CD8-positive, alpha-beta memory T cell (primary cell): Measurements from ENCODE around the gene RERG. TPM values are rescaled to one million over a fixed set of nuclear protein-coding genes. Genes with fewer than 3 reads are reported as not detected.

Experiments used
- CTCF ChIA-PET: fragments of 350-600 bp; sonication (Branson Sonifier 250); formaldehyde crosslinking; loops from one replicate; lab custom pipeline; 2021; ENCODE audit warnings: antibody characterized with exemption; lab: Charles Lee
- POLR2A ChIA-PET: fragments of 350-600 bp; sonication (Branson Sonifier 250); formaldehyde crosslinking; loops from one replicate; lab custom pipeline; 2021; ENCODE audit warnings: antibody characterized with exemption; lab: Charles Lee
- DNase-seq, 5 donors: peaks; one replicate each; pipeline versions ENCODE4 v3.0.0 to v3.0.0-alpha.2; 2020 to 2022; ENCODE audit warnings: mixed read lengths in 1 of 5
- H3K27ac ChIP-seq: one replicate; pipeline ENCODE4 v1.7.0; 2013; ENCODE audit warnings: low read depth, mild to moderate bottlenecking, low read length, moderate library complexity
- H3K27me3 ChIP-seq: 2 replicates; pipeline ENCODE4 v1.7.0; 2013; ENCODE audit warnings: low read length, mild to moderate bottlenecking; ENCODE audit not compliant: insufficient read depth, poor library complexity, severe bottlenecking
- H3K36me3 ChIP-seq: 2 replicates; pipeline ENCODE4 v1.7.0; 2013; ENCODE audit warnings: mild to moderate bottlenecking, low read length, moderate library complexity; ENCODE audit not compliant: insufficient read depth
- H3K4me1 ChIP-seq: 2 replicates; pipeline ENCODE4 v1.7.0; 2013; ENCODE audit warnings: mild to moderate bottlenecking, low read length, moderate library complexity; ENCODE audit not compliant: insufficient read depth
- H3K4me3 ChIP-seq: 2 replicates; pipeline ENCODE4 v1.7.0; 2013; ENCODE audit warnings: mild to moderate bottlenecking, low read length
- H3K9me3 ChIP-seq: 2 replicates; pipeline ENCODE4 v1.7.0; 2013; ENCODE audit warnings: mild to moderate bottlenecking, low read length
- H3K27ac Mint-ChIP-seq, 8 donors: one replicate each; pipeline ENCODE4 v1.8.0; 2020 to 2021; ENCODE audit warnings: mixed read lengths in 8 of 8, mild to moderate bottlenecking in 6 of 8, inconsistent platforms in 3 of 8, moderate library complexity in 3 of 8
- H3K27me3 Mint-ChIP-seq, 2 donors: one replicate each; pipeline ENCODE4 v1.8.0; 2020 to 2021; ENCODE audit warnings: mixed read lengths in 2 of 2, mild to moderate bottlenecking in 1 of 2, moderate library complexity in 1 of 2
- H3K36me3 Mint-ChIP-seq, 3 donors: one replicate each; pipeline ENCODE4 v1.8.0; 2020 to 2021; ENCODE audit warnings: mixed read lengths in 3 of 3, inconsistent platforms in 1 of 3, mild to moderate bottlenecking in 1 of 3
- H3K4me1 Mint-ChIP-seq, 3 donors: one replicate each; pipeline ENCODE4 v1.8.0; 2020 to 2021; ENCODE audit warnings: mixed read lengths in 3 of 3, inconsistent platforms in 1 of 3, mild to moderate bottlenecking in 1 of 3
- H3K4me3 Mint-ChIP-seq, 7 donors: one replicate each; pipeline ENCODE4 v1.8.0; 2020 to 2021; ENCODE audit warnings: mixed read lengths in 7 of 7, mild to moderate bottlenecking in 6 of 7, moderate library complexity in 4 of 7, inconsistent platforms in 2 of 7
- H3K9me3 Mint-ChIP-seq, 5 donors: one replicate each; pipeline ENCODE4 v1.8.0; 2020 to 2022; ENCODE audit warnings: mixed read lengths in 5 of 5, mild to moderate bottlenecking in 3 of 5, moderate library complexity in 2 of 5, inconsistent platforms in 1 of 5
- polyA plus RNA-seq: library from polyadenylated mRNA; unstranded; fragments of 300-500 nt; fragmentation: Illumina TruSeq; gene quantifications from one replicate; pipeline ENCODE4 v1.2.3, GENCODE V29; 2021
- total RNA-seq, 2 experiments: library from RNA; stranded (reverse); gene quantifications; one replicate each; pipeline ENCODE4 v1.2.3, GENCODE V29; 2021

RERG gene
- total and polyA plus RNA-seq, 3 experiments from 2014 or later, result not detected

DNA sequence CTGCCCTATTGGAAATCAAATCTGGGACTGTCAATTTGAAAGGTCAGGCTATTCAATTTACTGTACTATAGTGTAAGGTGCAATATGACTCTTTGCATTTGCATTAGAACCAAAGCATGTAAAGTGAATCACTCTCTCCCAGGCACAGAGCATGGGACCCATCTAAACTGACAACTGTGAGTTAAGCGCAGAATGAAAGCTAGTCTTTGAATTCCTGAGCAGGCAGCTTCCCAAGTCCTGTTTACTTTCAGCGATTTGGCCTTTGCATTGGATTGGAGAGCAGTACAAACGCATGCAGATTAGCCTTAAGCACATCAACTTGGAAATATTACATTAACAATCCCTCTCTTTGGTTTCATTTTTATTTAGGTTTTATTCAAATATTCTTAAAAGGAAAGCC is 74.6 kb downstream of the RERG start:
- no peaks in the 10 kb centered on the region for H3K4me1 ChIP-seq
- H3K27ac ChIP-seq, result no peak overlapping the region
- no peak overlapping the region for H3K4me3 Mint-ChIP-seq
- no peaks in the 10 kb centered on the region for H3K27me3 ChIP-seq
- no peaks in the 10 kb centered on the region for H3K36me3 Mint-ChIP-seq
- no peak overlapping the region for H3K4me3 ChIP-seq
- no peaks in the 10 kb centered on the region for H3K9me3 Mint-ChIP-seq
- no peaks in the 10 kb centered on the region for H3K4me1 Mint-ChIP-seq
- H3K9me3 ChIP-seq, result no peaks in the 10 kb centered on the region
- ChIA-PET POLR2A (no interaction called here), CTCF (no interaction called here)
- DNase-seq, result no peak
- H3K36me3 ChIP-seq, result no peaks in the 10 kb centered on the region
- no peak overlapping the region for H3K27ac Mint-ChIP-seq
- peaks cover 10 to 30% of the 10 kb centered on the region in 2 donors for H3K27me3 Mint-ChIP-seq

- H3K4me1 ChIP-seq, result no peaks in the 10 kb centered on the region
- no peak overlapping the region for H3K27ac ChIP-seq
- H3K36me3 Mint-ChIP-seq, result no peaks in the 10 kb centered on the region
- DNase-seq, result no peak
- ChIA-PET POLR2A (no interaction called here), CTCF (no interaction called here)
- no peak overlapping the region for H3K27ac Mint-ChIP-seq
- no peaks in the 10 kb centered on the region for H3K9me3 Mint-ChIP-seq
- H3K9me3 ChIP-seq, result no peaks in the 10 kb centered on the region
- H3K4me1 Mint-ChIP-seq, result no peaks in the 10 kb centered on the region
- H3K4me3 Mint-ChIP-seq, result no peak overlapping the region
- H3K4me3 ChIP-seq, result no peak overlapping the region
- peaks cover 20 to 37% of the 10 kb centered on the region in 2 donors for H3K27me3 Mint-ChIP-seq
- no peaks in the 10 kb centered on the region for H3K27me3 ChIP-seq
- H3K36me3 ChIP-seq, result no peaks in the 10 kb centered on the region
Measured at GRCh38 chr12:15143467-15143866, 77.8 kb downstream of the RERG start.

DNA sequence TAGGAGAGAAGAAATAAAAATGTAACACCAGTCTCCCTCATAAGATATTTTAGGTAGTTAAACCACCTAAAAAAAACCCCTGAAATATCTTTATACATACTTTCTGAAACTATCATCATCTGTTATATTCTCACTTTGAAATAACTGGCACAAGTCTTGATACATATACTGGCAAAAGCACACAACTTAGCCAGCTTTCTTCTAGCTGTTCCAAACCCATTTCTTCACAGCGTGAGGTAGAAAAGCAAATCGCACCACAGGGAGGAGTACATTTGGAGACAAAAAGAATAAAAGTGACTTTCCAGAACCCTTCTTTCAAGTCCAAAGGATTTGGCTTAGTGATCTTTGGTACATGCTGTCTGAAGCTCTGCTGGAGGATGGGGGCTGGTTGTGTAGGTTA is 78.5 kb downstream of the RERG start:
- Mint-ChIP-seq H3K4me1 (no peaks in the 10 kb centered on the region), H3K4me3 (no peak overlapping the region), H3K36me3 (no peaks in the 10 kb centered on the region), H3K27ac (no peak overlapping the region), H3K9me3 (no peaks in the 10 kb centered on the region), H3K27me3 (peaks cover 20 to 37% of the 10 kb centered on the region in 2 donors)
- H3K27ac ChIP-seq, result no peak overlapping the region
- H3K9me3 ChIP-seq, result no peaks in the 10 kb centered on the region
- POLR2A ChIA-PET, result no interaction called here
- CTCF ChIA-PET, result no interaction called here
- no peak for DNase-seq
- no peaks in the 10 kb centered on the region for H3K4me1 ChIP-seq
- no peak overlapping the region for H3K4me3 ChIP-seq
- no peaks in the 10 kb centered on the region for H3K36me3 ChIP-seq
- H3K27me3 ChIP-seq, result no peaks in the 10 kb centered on the region

- Histone ChIP-seq H3K4me3 (no peak overlapping the region), H3K4me1 (no peaks in the 10 kb centered on the region), H3K27ac (no peak overlapping the region), H3K9me3 (no peaks in the 10 kb centered on the region), H3K36me3 (no peaks in the 10 kb centered on the region), H3K27me3 (no peaks in the 10 kb centered on the region)
- H3K27ac Mint-ChIP-seq, result no peak overlapping the region
- ChIA-PET CTCF (no interaction called here), POLR2A (no interaction called here)
- peaks cover 2 to 15% of the 10 kb centered on the region in 2 donors for H3K27me3 Mint-ChIP-seq
- H3K4me1 Mint-ChIP-seq, result no peaks in the 10 kb centered on the region
- no peak for DNase-seq
- no peaks in the 10 kb centered on the region for H3K9me3 Mint-ChIP-seq
- no peak overlapping the region for H3K4me3 Mint-ChIP-seq
- H3K36me3 Mint-ChIP-seq, result no peaks in the 10 kb centered on the region
Measured at GRCh38 chr12:15131431-15131830, 89.8 kb downstream of the RERG start.

DNA sequence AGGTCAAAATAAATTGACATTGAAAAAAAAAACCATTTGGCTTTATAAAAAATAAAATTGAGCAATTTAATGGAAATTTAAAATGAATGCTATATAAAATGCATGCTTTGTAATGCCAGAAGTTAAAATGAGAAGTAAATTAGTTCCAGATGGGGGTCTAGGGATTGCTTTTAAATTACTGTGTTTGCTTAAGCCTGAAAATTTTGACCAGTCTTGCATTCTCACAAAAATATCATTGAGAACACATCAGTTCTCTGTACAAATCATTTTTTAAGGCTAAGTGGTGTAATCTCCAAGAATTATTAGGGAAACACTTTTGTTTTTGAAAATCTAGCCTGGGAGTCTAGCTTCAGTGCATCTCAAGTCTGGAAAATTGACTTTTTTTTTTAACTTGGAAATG is 90.7 kb downstream of the RERG start:
- H3K27me3 ChIP-seq, result no peaks in the 10 kb centered on the region
- H3K4me1 ChIP-seq, result no peaks in the 10 kb centered on the region
- H3K4me1 Mint-ChIP-seq, result no peaks in the 10 kb centered on the region
- no peak overlapping the region for H3K4me3 ChIP-seq
- H3K9me3 ChIP-seq, result no peaks in the 10 kb centered on the region
- ChIA-PET POLR2A (no interaction called here), CTCF (interaction anchor here (0.5 kb wide), 1 partner anchor 8 kb away, joined by 3 read pairs; no protein-coding TSS in a partner anchor)
- peaks cover 2 to 17% of the 10 kb centered on the region in 2 donors for H3K27me3 Mint-ChIP-seq
- H3K36me3 Mint-ChIP-seq, result no peaks in the 10 kb centered on the region
- H3K36me3 ChIP-seq, result no peaks in the 10 kb centered on the region
- H3K9me3 Mint-ChIP-seq, result no peaks in the 10 kb centered on the region
- DNase-seq, result no peak
- H3K27ac ChIP-seq, result no peak overlapping the region
- H3K4me3 Mint-ChIP-seq, result no peak overlapping the region
- H3K27ac Mint-ChIP-seq, result no peak overlapping the region

DNA sequence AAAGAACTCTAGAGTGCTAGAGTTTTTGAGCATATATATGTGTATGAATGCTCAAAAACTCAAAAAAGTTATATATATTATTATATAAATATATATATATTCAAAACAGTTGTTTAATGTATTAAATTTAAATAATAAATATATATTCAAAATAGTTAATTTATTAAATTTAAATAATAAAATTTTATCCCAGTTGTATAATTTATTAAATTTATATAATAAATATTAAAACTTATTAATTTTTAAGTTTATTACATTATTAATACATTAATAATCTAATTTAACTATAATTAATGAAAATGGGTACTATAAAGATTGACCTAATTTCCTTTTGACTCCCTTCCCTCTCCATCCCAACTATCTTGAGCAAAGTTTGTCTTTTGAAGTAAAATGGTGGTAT is 97.8 kb downstream of the RERG start:
- no peak for DNase-seq
- no peak overlapping the region for H3K27ac ChIP-seq
- no peaks in the 10 kb centered on the region for H3K4me1 ChIP-seq
- H3K4me3 ChIP-seq, result no peak overlapping the region
- Mint-ChIP-seq H3K4me3 (no peak overlapping the region), H3K27me3 (peaks cover 6 to 15% of the 10 kb centered on the region in 2 donors), H3K4me1 (no peaks in the 10 kb centered on the region), H3K27ac (no peak overlapping the region), H3K9me3 (no peaks in the 10 kb centered on the region), H3K36me3 (no peaks in the 10 kb centered on the region)
- POLR2A ChIA-PET, result no interaction called here
- H3K36me3 ChIP-seq, result no peaks in the 10 kb centered on the region
- H3K9me3 ChIP-seq, result no peaks in the 10 kb centered on the region
- CTCF ChIA-PET, result no interaction called here
- no peaks in the 10 kb centered on the region for H3K27me3 ChIP-seq

DNA sequence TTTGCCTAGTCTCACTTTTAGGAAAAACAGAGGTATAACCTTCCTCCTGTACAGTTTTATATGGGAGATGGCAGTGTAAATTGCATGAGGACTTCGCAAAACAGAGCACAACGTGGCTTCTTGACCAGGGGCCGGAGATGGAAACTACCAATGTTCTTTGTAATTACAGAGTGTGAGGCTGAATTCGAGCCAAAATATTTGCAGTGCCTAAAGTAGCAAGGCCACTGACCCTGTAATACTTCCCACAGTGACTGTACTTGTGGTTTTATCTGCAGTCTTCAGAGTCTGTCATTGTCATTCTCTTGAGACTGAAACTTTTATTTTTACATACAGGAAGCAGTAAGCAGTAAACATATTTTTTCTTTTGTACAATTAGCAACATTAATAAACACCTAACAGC is 98.9 kb downstream of the RERG start:
- POLR2A ChIA-PET, result no interaction called here
- no peak overlapping the region for H3K27ac Mint-ChIP-seq
- Histone ChIP-seq H3K9me3 (no peaks in the 10 kb centered on the region), H3K27ac (no peak overlapping the region), H3K27me3 (no peaks in the 10 kb centered on the region), H3K4me3 (no peak overlapping the region), H3K4me1 (no peaks in the 10 kb centered on the region), H3K36me3 (no peaks in the 10 kb centered on the region)
- no peaks in the 10 kb centered on the region for H3K36me3 Mint-ChIP-seq
- no peaks in the 10 kb centered on the region for H3K4me1 Mint-ChIP-seq
- H3K9me3 Mint-ChIP-seq, result no peaks in the 10 kb centered on the region
- no peak overlapping the region for H3K4me3 Mint-ChIP-seq
- H3K27me3 Mint-ChIP-seq, result peaks cover 9 to 17% of the 10 kb centered on the region in 2 donors
- CTCF ChIA-PET, result no interaction called here
- no peak for DNase-seq

DNA sequence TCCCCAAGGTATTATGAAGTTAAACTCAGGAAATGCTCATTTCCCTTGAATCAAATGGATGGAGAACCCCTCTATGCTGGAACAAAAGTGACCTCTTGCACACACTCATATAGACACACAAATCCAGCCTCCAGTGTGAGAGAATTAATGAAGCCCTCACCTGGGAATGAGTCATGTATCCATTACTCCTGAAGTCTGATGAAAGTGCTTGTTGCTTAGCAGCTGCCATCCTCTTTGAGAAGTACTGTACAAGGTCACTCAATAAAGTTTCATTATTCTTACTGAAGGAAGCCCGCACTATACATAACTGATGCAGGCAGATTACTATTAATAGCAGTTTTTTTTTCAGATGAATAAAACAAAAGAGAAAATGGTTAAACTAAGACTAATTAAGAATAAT is 102.3 kb downstream of the RERG start:
- Histone ChIP-seq H3K4me1 (no peaks in the 10 kb centered on the region), H3K36me3 (no peaks in the 10 kb centered on the region), H3K9me3 (no peaks in the 10 kb centered on the region), H3K27me3 (no peaks in the 10 kb centered on the region), H3K4me3 (no peak overlapping the region), H3K27ac (no peak overlapping the region)
- ChIA-PET CTCF (no interaction called here), POLR2A (no interaction called here)
- Mint-ChIP-seq H3K4me3 (no peak overlapping the region), H3K27ac (no peak overlapping the region), H3K9me3 (no peaks in the 10 kb centered on the region), H3K27me3 (peaks cover 11 to 14% of the 10 kb centered on the region in 2 donors), H3K36me3 (no peaks in the 10 kb centered on the region), H3K4me1 (no peaks in the 10 kb centered on the region)
- no peak for DNase-seq

- H3K4me1 ChIP-seq, result no peaks in the 10 kb centered on the region
- peaks cover 14 to 24% of the 10 kb centered on the region in 2 donors for H3K27me3 Mint-ChIP-seq
- CTCF ChIA-PET, result no interaction called here
Measured at GRCh38 chr12:15116983-15117382, 104.2 kb downstream of the RERG start.

More at GRCh38 chr12:15116983-15117382, 104.2 kb downstream of the RERG start:
- no peaks in the 10 kb centered on the region for H3K9me3 Mint-ChIP-seq
- H3K27ac Mint-ChIP-seq, result no peak overlapping the region
- Histone ChIP-seq H3K27me3 (peaks cover 2% of the 10 kb centered on the region), H3K9me3 (no peaks in the 10 kb centered on the region), H3K4me3 (no peak overlapping the region), H3K27ac (no peak overlapping the region), H3K36me3 (no peaks in the 10 kb centered on the region)
- H3K4me1 Mint-ChIP-seq, result no peaks in the 10 kb centered on the region
- POLR2A ChIA-PET, result no interaction called here
- no peak overlapping the region for H3K4me3 Mint-ChIP-seq
- DNase-seq, result no peak
- H3K36me3 Mint-ChIP-seq, result no peaks in the 10 kb centered on the region
